ENCODE results near the gene OR52B2. TPM values are rescaled to one million over a fixed set of nuclear protein-coding genes. Genes with fewer than 3 reads are reported as not detected.

The OR52B2 gene
- total and polyA plus RNA-seq, 9 of the 15 experiments (the other 6 are each of a cell fraction or from before 2014, with no cell fraction given): not detected

DNA sequence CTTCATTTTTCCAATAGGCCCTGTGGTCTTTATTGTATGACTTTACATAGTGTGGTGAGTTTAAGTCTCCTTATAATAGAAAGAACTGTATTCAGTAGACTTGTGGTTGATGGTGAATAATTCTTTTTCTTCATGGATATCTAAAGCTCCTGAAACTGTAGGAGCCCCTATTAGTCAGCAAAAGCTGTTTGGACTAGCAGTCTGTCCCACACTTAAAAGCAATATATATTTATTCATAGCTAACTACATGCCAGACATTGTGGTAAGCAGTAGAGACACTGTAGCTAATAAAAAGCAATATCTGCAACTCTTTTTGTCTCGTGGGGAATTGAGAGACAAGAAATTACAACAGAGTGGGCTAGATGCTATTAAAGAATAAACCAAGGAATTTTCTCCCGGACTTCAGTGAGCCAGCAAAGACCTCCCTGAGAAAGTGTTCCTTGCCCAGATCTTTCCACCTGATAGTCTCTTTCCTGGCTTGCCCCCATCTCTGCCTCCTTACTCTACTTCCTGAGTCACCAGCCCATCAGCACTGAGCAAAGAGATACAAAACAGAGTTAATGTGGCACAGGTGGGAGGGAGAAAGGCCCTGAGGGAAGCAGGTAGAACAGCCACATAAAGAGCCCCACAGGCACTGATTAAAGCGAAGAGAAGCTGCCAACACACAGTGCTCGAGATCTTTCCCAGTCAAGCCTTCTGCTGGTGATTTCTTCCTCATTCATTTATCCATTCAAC, 27.5 kb upstream of the OR52B2 start:
- Histone ChIP-seq H3K9ac (ENCODE audit: insufficient read depth in 1 of 2, low read depth in 2 of 2, low read length in 2 of 2) (no peak overlapping the region), H3K27ac (ENCODE audit: extremely low read depth, low read depth, low read length) (no peak overlapping the region), H3K79me2 (ENCODE audit: control insufficient read depth, insufficient read depth, low read length) (no peaks in the 10 kb centered on the region; the same call in 2 of the 3 replicates), H3K4me1 (replicated peaks in 1 of 2; ENCODE audit: control insufficient read depth in 2 of 2, insufficient read depth in 2 of 2, low read length in 2 of 2) (no peaks in the 10 kb centered on the region), H4K20me1 (replicated peaks; ENCODE audit: control insufficient read depth, insufficient read depth, low read length) (no peaks in the 10 kb centered on the region), H3K27me3 (ENCODE audit: control insufficient read depth in 2 of 2, insufficient read depth in 2 of 2, low read length in 2 of 2) (peaks cover 0 to 7% of the 10 kb centered on the region in 2 experiments; a peak in 3 of 5 replicates), H3K36me3 (ENCODE audit: control insufficient read depth, insufficient read depth, low read length) (no peaks in the 10 kb centered on the region), H3K9me3 (replicated peaks; ENCODE audit: control insufficient read depth, insufficient read depth, low read depth, low read length) (no peaks in the 10 kb centered on the region), H3K4me2 (ENCODE audit: insufficient read depth, low read length) (no peak overlapping the region), H3K9me1 (ENCODE audit: control insufficient read depth, insufficient read depth, low read length) (peaks cover 2% of the 10 kb centered on the region), H3K4me3 (no peak overlapping the region), H2AFZ (ENCODE audit: low read depth, low read length) (no peak overlapping the region)
- ATAC-seq (no peak), FAIRE-seq (no peak), DNase-seq (ENCODE audit: extremely low read depth in 1 of 4, low spot score in 3 of 4) (no peak)
- CTCF ChIA-PET (ENCODE audit: low intra/inter-chr PET ratio): no interaction called here
- in situ Hi-C loops (cut with MboI): no loop called here
- 2% methylated on average over 4 of the region's 4 CpGs for WGBS (ENCODE audit: insufficient coverage, low coverage, missing lambda C conversion rate)
- intact Hi-C loops (cut with micrococcal nuclease): no loop called here
- POLR2A ChIA-PET: interaction anchor here (0.6 to 1.4 kb wide), 3 partner anchors 21 to 1601 kb away, joined by 3 to 4 read pairs (median 3); no protein-coding TSS in a partner anchor
- TF ChIP-seq ZBTB26 (CRISPR knock-in tag; IDR thresholded peaks at IDR 0.05) (no peak), ZNF668 (CRISPR knock-in tag; IDR thresholded peaks at IDR 0.05) (no peak), SMARCB1 (IDR thresholded peaks at IDR 0.05; ENCODE audit: insufficient read length, low read depth) (no peak), MEIS2 (IDR thresholded peaks at IDR 0.05; ENCODE audit: partially characterized antibody) (no peak), CC2D1A (IDR thresholded peaks at IDR 0.05) (no peak), HDAC2 (IDR thresholded peaks at IDR 0.05) (no peak), ZC3H4 (CRISPR knock-in tag; IDR thresholded peaks at IDR 0.05; ENCODE audit: borderline replicate concordance) (no peak), POLR2H (tag; IDR thresholded peaks at IDR 0.05; ENCODE audit: low read depth) (no peak), BCOR (IDR thresholded peaks at IDR 0.05) (no peak)
- no TSS peak for BruUV-seq (replicated peaks)

All from K562 (cell line).